HUES48 (cell line): ENCODE results near the gene POPDC3.

Experiments
- H3K27ac ChIP-seq: one replicate; pipeline ENCODE4 v1.7.0; 2013; ENCODE audit warnings: low read depth, low read length, inconsistent platforms
- H3K27me3 ChIP-seq: 2 replicates; pipeline ENCODE4 v1.6.1; 2013; ENCODE audit warnings: mild to moderate bottlenecking, low read length; ENCODE audit not compliant: control insufficient read depth, insufficient read depth
- H3K36me3 ChIP-seq: 2 replicates; pipeline ENCODE4 v1.6.1; 2013; ENCODE audit warnings: low read length; ENCODE audit not compliant: control insufficient read depth, insufficient read depth
- H3K4me1 ChIP-seq: 2 replicates; pipeline ENCODE4 v1.6.1; 2013; ENCODE audit warnings: mild to moderate bottlenecking, low read length; ENCODE audit not compliant: control insufficient read depth, insufficient read depth
- H3K4me3 ChIP-seq: 2 replicates; pipeline ENCODE4 v1.5.1; 2013; ENCODE audit warnings: mild to moderate bottlenecking, low read depth, low read length
- H3K9ac ChIP-seq: 2 replicates; pipeline ENCODE4 v1.6.1; 2013; ENCODE audit warnings: mild to moderate bottlenecking, low read depth, low read length, moderate library complexity
- H3K9me3 ChIP-seq: 2 replicates; pipeline ENCODE4 v1.6.1; 2013; ENCODE audit warnings: low read length; ENCODE audit not compliant: control insufficient read depth, insufficient read depth

The POPDC3 gene

GRCh38 chr6:105211831-105212230 is 32.0 kb upstream of the POPDC3 start:
- Histone ChIP-seq H3K9me3 (no peaks in the 10 kb centered on the region), H3K27ac (no peak overlapping the region), H3K9ac (no peak overlapping the region), H3K36me3 (no peaks in the 10 kb centered on the region), H3K4me3 (no peak overlapping the region), H3K4me1 (no peaks in the 10 kb centered on the region), H3K27me3 (no peaks in the 10 kb centered on the region)

DNA sequence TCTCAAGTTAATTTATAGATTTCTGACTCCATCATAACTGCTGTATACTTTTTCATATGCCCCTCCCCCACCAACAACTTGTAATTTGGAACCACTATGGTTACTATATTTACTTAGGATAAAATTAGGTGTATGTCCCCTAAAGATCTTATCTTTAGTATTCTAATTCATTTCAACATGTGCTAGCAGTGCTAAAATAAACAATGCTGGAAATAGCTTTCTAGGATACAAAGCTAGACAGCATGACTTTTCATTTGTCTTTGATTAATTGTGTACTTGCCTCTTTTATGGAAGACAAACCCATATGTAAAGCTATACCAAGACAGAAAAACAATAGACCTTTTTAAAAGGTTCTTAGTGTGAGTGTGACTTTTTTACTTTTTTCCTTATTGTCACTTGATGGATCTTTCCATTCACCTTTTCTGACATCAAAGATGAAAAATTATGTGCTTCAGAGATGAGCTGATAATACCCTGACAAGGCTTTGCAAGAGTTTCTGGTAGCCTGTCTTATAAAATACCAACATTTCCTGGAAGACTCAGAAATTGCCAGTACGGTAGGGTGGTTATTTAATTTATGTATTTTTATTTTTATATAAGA is 31.2 kb upstream of the POPDC3 start:
- no peaks in the 10 kb centered on the region for H3K9me3 ChIP-seq
- no peak overlapping the region for H3K27ac ChIP-seq
- H3K9ac ChIP-seq: no peak overlapping the region
- H3K27me3 ChIP-seq: no peaks in the 10 kb centered on the region
- no peak overlapping the region for H3K4me3 ChIP-seq
- no peaks in the 10 kb centered on the region for H3K36me3 ChIP-seq
- no peaks in the 10 kb centered on the region for H3K4me1 ChIP-seq

- Histone ChIP-seq H3K4me1 (no peaks in the 10 kb centered on the region), H3K27ac (no peak overlapping the region), H3K9ac (no peak overlapping the region), H3K36me3 (no peaks in the 10 kb centered on the region), H3K27me3 (no peaks in the 10 kb centered on the region), H3K9me3 (no peaks in the 10 kb centered on the region), H3K4me3 (no peak overlapping the region)
Observed at GRCh38 chr6:105209950-105210706, 30.3 kb upstream of the POPDC3 start.

GRCh38 chr6:105207524-105208269 is 27.9 kb upstream of the POPDC3 start:
- no peaks in the 10 kb centered on the region for H3K36me3 ChIP-seq
- no peaks in the 10 kb centered on the region for H3K27me3 ChIP-seq
- H3K4me3 ChIP-seq: no peak overlapping the region
- H3K9me3 ChIP-seq: no peaks in the 10 kb centered on the region
- no peaks in the 10 kb centered on the region for H3K4me1 ChIP-seq
- H3K27ac ChIP-seq: no peak overlapping the region
- no peak overlapping the region for H3K9ac ChIP-seq

- no peaks in the 10 kb centered on the region for H3K4me1 ChIP-seq
- H3K9ac ChIP-seq: no peak overlapping the region
- no peaks in the 10 kb centered on the region for H3K36me3 ChIP-seq
- no peaks in the 10 kb centered on the region for H3K27me3 ChIP-seq
- no peak overlapping the region for H3K4me3 ChIP-seq
- no peaks in the 10 kb centered on the region for H3K9me3 ChIP-seq
- H3K27ac ChIP-seq: no peak overlapping the region
Observed at GRCh38 chr6:105204768-105205167, 25.0 kb upstream of the POPDC3 start.

GRCh38 chr6:105204331-105204730 is 24.5 kb upstream of the POPDC3 start:
- Histone ChIP-seq H3K9me3 (no peaks in the 10 kb centered on the region), H3K9ac (no peak overlapping the region), H3K27me3 (no peaks in the 10 kb centered on the region)

DNA sequence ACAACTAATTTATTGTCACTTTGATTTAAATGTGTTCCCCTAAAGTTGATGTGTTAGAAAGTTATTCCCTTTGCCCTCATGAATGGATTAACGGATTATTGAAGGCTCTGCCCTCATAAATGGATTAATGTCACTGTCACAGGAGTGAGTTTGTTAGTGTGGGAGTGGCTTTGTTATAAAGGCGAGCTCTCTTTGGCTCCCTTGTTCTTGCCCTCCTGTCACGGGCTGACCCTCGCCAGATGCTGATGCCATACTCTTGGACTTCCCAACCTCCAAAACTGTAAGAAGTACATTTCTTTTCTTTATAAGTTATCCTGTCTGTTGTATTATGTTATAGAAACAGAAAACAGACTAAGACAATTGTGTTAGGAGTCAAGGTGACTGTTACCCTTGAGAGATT is 22.7 kb upstream of the POPDC3 start:
- no peaks in the 10 kb centered on the region for H3K9me3 ChIP-seq
- no peaks in the 10 kb centered on the region for H3K27me3 ChIP-seq
- no peak overlapping the region for H3K9ac ChIP-seq
- no peaks in the 10 kb centered on the region for H3K4me1 ChIP-seq
- no peak overlapping the region for H3K27ac ChIP-seq
- H3K36me3 ChIP-seq: no peaks in the 10 kb centered on the region
- H3K4me3 ChIP-seq: no peak overlapping the region

More at GRCh38 chr6:105204331-105204730, 24.5 kb upstream of the POPDC3 start:
- no peak overlapping the region for H3K27ac ChIP-seq
- H3K4me3 ChIP-seq: no peak overlapping the region
- no peaks in the 10 kb centered on the region for H3K4me1 ChIP-seq
- H3K36me3 ChIP-seq: no peaks in the 10 kb centered on the region

- no peaks in the 10 kb centered on the region for H3K27me3 ChIP-seq
- H3K9ac ChIP-seq: no peak overlapping the region
- H3K9me3 ChIP-seq: no peaks in the 10 kb centered on the region
- H3K36me3 ChIP-seq: no peaks in the 10 kb centered on the region
- no peak overlapping the region for H3K27ac ChIP-seq
- no peaks in the 10 kb centered on the region for H3K4me1 ChIP-seq
- no peak overlapping the region for H3K4me3 ChIP-seq
Observed at GRCh38 chr6:105200133-105200730, 20.4 kb upstream of the POPDC3 start.

- no peaks in the 10 kb centered on the region for H3K36me3 ChIP-seq
- 0 out of 2 replicates have a peak, but pooled peaks cover under 1% of the 10 kb centered on the region for H3K4me1 ChIP-seq
- H3K27me3 ChIP-seq: no peaks in the 10 kb centered on the region
- no peak overlapping the region for H3K27ac ChIP-seq
- H3K9me3 ChIP-seq: no peaks in the 10 kb centered on the region
- no peak overlapping the region for H3K9ac ChIP-seq
- H3K4me3 ChIP-seq: no peak overlapping the region
Observed at GRCh38 chr6:105199711-105200110, 19.9 kb upstream of the POPDC3 start.

- Histone ChIP-seq H3K4me1 (0 out of 2 replicates have a peak, but pooled peaks cover 4% of the 10 kb centered on the region), H3K27ac (no peak overlapping the region), H3K36me3 (no peaks in the 10 kb centered on the region), H3K4me3 (no peak overlapping the region), H3K9ac (no peak overlapping the region), H3K9me3 (no peaks in the 10 kb centered on the region), H3K27me3 (no peaks in the 10 kb centered on the region)
Observed at GRCh38 chr6:105196076-105196475, 16.3 kb upstream of the POPDC3 start.
